ENCODE data around the gene BEST2. TPM values are rescaled to one million over a fixed set of nuclear protein-coding genes. Genes with fewer than 3 reads are reported as not detected.

The BEST2 gene
- total and polyA plus RNA-seq, 2 of the 4 experiments (the other 2 are of a cell fraction) = not detected

GRCh38 chr19:12804051-12804450, 52.5 kb downstream of the BEST2 start:
- TF ChIP-seq NFE2L2 (IDR thresholded peaks at IDR 0.05; ENCODE audit: low read depth, low read length) (no peak), BHLHE40 (IDR thresholded peaks at IDR 0.05; ENCODE audit: low read depth, low read length) (no peak), ELK1 (IDR thresholded peaks at IDR 0.05; ENCODE audit: borderline replicate concordance, low read depth, low read length) (no peak), MAFK (IDR thresholded peaks at IDR 0.05; ENCODE audit: low read depth, low read length) (no peak), MXI1 (IDR thresholded peaks at IDR 0.05; ENCODE audit: borderline replicate concordance, low read depth, low read length) (no peak), RAD21 (IDR thresholded peaks at IDR 0.05; ENCODE audit: low read length) (no peak), SMC3 (IDR thresholded peaks at IDR 0.05; ENCODE audit: low read depth, low read length) (no peak), FOS (IDR thresholded peaks at IDR 0.05; ENCODE audit: low read depth, low read length) (no peak), MAZ (IDR thresholded peaks at IDR 0.05; ENCODE audit: borderline replicate concordance, low read depth, low read length) (no peak), RCOR1 (IDR thresholded peaks at IDR 0.05; ENCODE audit: insufficient replicate concordance, low read length) (no peak), POLR2A (IDR thresholded peaks at IDR 0.05; ENCODE audit: low read depth, low read length) (no peak), CTCF (conservative IDR thresholded peaks at IDR 0.05; ENCODE audit: low read depth, low read length) (no peak), RFX5 (IDR thresholded peaks at IDR 0.05; ENCODE audit: low read depth, low read length) (no peak), CEBPB (IDR thresholded peaks at IDR 0.05; ENCODE audit: low read depth, low read length) (no peak), CHD1 (IDR thresholded peaks at IDR 0.05; ENCODE audit: low read depth, low read length) (no peak)
- TF ChIP-seq, protein P1, sequence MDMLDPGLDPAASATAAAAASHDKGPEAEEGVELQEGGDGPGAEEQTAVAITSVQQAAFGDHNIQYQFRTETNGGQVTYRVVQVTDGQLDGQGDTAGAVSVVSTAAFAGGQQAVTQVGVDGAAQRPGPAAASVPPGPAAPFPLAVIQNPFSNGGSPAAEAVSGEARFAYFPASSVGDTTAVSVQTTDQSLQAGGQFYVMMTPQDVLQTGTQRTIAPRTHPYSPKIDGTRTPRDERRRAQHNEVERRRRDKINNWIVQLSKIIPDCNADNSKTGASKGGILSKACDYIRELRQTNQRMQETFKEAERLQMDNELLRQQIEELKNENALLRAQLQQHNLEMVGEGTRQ (IDR thresholded peaks at IDR 0.05; ENCODE audit: low read depth, low read length) = no peak
- Histone ChIP-seq H2AK9ac (replicated peaks; ENCODE audit: low read depth, low read length, poor library complexity) (no peak overlapping the region), H3K4me1 (ENCODE audit: control insufficient read depth, insufficient read depth, low read length) (peaks cover 9% of the 10 kb centered on the region), H3K9me1 (ENCODE audit: insufficient read depth, low read length) (peaks cover 9% of the 10 kb centered on the region), H3K79me1 (ENCODE audit: low read depth in 1 of 2, low read length in 2 of 2) (peaks cover 12 to 32% of the 10 kb centered on the region in 2 experiments; a peak in 3 of 4 replicates), H4K8ac (ENCODE audit: low read depth in 2 of 2, low read length in 2 of 2) (no peak overlapping the region), H3K18ac (ENCODE audit: low read depth, low read length) (no peak overlapping the region), H3K36me3 (ENCODE audit: control insufficient read depth, insufficient read depth, low read length) (peaks cover 9% of the 10 kb centered on the region), H3K9ac (ENCODE audit: low read depth, low read length) (no peak overlapping the region), H2BK120ac (ENCODE audit: low read depth, low read length) (no peak overlapping the region), H3K27ac (ENCODE audit: insufficient read depth, low read length) (no peak overlapping the region), H3K23ac (ENCODE audit: low read depth, low read length) (no peak overlapping the region), H2BK20ac (ENCODE audit: low read depth, low read length) (no peak overlapping the region), H2BK15ac (ENCODE audit: low read depth, low read length) (no peak overlapping the region), H2AFZ (replicated peaks; ENCODE audit: low read length, poor library complexity) (no peak overlapping the region), H3K14ac (replicated peaks; ENCODE audit: low read depth, low read length) (no peak overlapping the region), H3K4ac (ENCODE audit: low read depth, low read length) (no peak overlapping the region), H3K9me3 (ENCODE audit: control insufficient read depth, insufficient read depth, low read length) (no peaks in the 10 kb centered on the region), H3K4me2 (ENCODE audit: low read depth, low read length) (no peak overlapping the region), H2AK5ac (ENCODE audit: low read depth, low read length) (no peak overlapping the region), H3K27me3 (ENCODE audit: control insufficient read depth, insufficient read depth, low read length) (no peaks in the 10 kb centered on the region), H3K4me3 (ENCODE audit: insufficient read depth, low read depth, low read length) (no peak overlapping the region), H4K20me1 (ENCODE audit: insufficient read depth, low read length) (no peaks in the 10 kb centered on the region), H4K5ac (ENCODE audit: low read depth, low read length) (no peak overlapping the region), H4K91ac (ENCODE audit: insufficient read depth, low read depth, low read length) (no peak overlapping the region), H3K56ac (ENCODE audit: extremely low read depth, insufficient read depth, low read length) (no peak overlapping the region), H2BK5ac (ENCODE audit: low read depth, low read length, poor library complexity, severe bottlenecking) (no peak overlapping the region)
- ChIA-PET POLR2A (ENCODE audit: unreplicated experiment) (no interaction called here), CTCF (interaction anchor here (1.6 kb wide), 1 partner anchor 38 kb away, joined by 5 read pairs; no protein-coding TSS in a partner anchor)
- dilution Hi-C loops (cut with HindIII; ENCODE audit: low sequenced_read_pairs, unreplicated experiment) = no loop called here
- no TSS peak for BruUV-seq (replicated peaks)
- no peak for ATAC-seq (ENCODE audit: low read depth)
- in situ Hi-C loops (cut with MboI; ENCODE audit: low sequenced_read_pairs) = loop anchor here (5.0 kb wide), 1 partner anchor 37 kb away; no protein-coding TSS in a partner anchor
- DNase-seq = no peak
- intact Hi-C loops (cut with micrococcal nuclease) = no loop called here
- 94% methylated on average over 22 of the region's 26 CpGs; no CpG with 5 or more reads in 1 of the 2 experiments for WGBS, 2 experiments (ENCODE audit: extremely low coverage in 2 of 2, insufficient read length in 1 of 2)
